Esophagus squamous epithelium (tissue), 5 donors: ENCODE measurements around the gene APP. TPM values are rescaled to one million over a fixed set of nuclear protein-coding genes. Genes with fewer than 3 reads are reported as not detected.

ENCODE experiments used
- DNase-seq: peaks from one replicate; lab custom pipeline; 2025; lab: John Stamatoyannopoulos, UW
- H3K27ac ChIP-seq, 4 donors: fragments of 200-600 bp; sonication (generic); one replicate each; pipeline ENCODE4 v1.5.1; 2016 to 2019; ENCODE audit warnings: mild to moderate bottlenecking in 1 of 4
- H3K27me3 ChIP-seq, 4 donors: fragments of 200-600 bp; sonication (generic); 1 replicate in 3 of 4; 2 replicates in 1 of 4; pipeline versions ENCODE4 v1.5.1 to v1.6.0; 2017 to 2021; ENCODE audit warnings: antibody characterized with exemption in 1 of 4
- H3K36me3 ChIP-seq, 3 donors: fragments of 200-600 bp; sonication (generic); one replicate each; pipeline ENCODE4 v1.5.1; 2016 to 2019
- H3K4me1 ChIP-seq, 3 donors: fragments of 200-600 bp; sonication (generic); one replicate each; pipeline ENCODE4 v1.5.1; 2017 to 2019
- H3K4me3 ChIP-seq, 4 donors: fragments of 200-600 bp; sonication (generic); 1 replicate in 3 of 4; 2 replicates in 1 of 4; pipeline ENCODE4 v1.5.1; 2016 to 2019; ENCODE audit warnings: mild to moderate bottlenecking in 2 of 4, moderate library complexity in 1 of 4
- H3K9me3 ChIP-seq, 3 donors: fragments of 200-600 bp; sonication (generic); one replicate each; pipeline ENCODE4 v1.5.1; 2016 to 2019
- CTCF ChIP-seq, 6 experiments: fragments of 450-650 bp in 4 of 6; fragments of 200-600 bp in 2 of 6; sonication (generic) in 2 of 6; IDR thresholded peaks; one replicate each; pipeline ENCODE4 v1.5.1; 2016 to 2019; ENCODE audit warnings: antibody characterized with exemption in 6 of 6, mild to moderate bottlenecking in 4 of 6, moderate library complexity in 4 of 6
- POLR2A ChIP-seq, 4 donors: fragments of 450-650 bp; IDR thresholded peaks; one replicate each; pipeline ENCODE4 v1.6.1; 2017; ENCODE audit warnings: antibody characterized with exemption in 4 of 4, mild to moderate bottlenecking in 4 of 4, moderate library complexity in 3 of 4
- WGBS, 2 donors: methylation state at CpG; one replicate each; pipeline ENCODE4 v1.1.5; 2018; 5-methylcytosine and 5-hydroxymethylcytosine counted together
- intact Hi-C: fragments of 100-400 bp; cut with DNase I; formaldehyde crosslinking; loops from one replicate; pipeline ENCODE4 v1.15.0; 2022
- total RNA-seq, 4 donors: library from RNA; depleted of rRNA; stranded (reverse); fragments of >200 nt; gene quantifications; one replicate each; pipeline ENCODE4 v1.1.0, GENCODE V29; 2016
- donor health status: DM: yes; HTN: yes; CAD: no.

The APP gene
- total RNA-seq, 4 donors from 2014 or later, result 58.2 to 277 (median 183) TPM

DNA sequence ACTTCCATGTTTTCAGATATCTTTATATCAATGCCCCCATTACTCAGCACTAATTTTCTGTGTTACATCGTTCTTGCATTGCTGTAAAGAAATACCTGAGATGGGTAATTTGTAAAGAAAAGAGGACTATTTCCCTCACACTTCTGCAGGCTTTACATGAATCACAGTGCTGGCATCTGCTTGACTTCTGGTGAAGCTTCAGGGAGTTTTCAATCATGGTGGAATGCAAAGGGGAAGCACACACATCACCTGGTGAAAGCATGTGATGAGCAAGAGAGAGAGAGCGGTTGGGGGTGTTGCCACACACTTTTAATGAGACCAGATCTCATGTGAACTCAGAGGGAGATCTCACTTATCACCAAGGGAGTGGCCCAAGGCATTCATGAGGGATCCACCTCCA lies 14.9 kb upstream of the APP start:
- no peak for TF ChIP-seq POLR2A (IDR thresholded peaks at IDR 0.05)
- TF ChIP-seq CTCF (IDR thresholded peaks at IDR 0.05), result no peak
- 55 to 88% methylated on average over 1 to 2 of the region's 2 CpGs for WGBS, 2 donors
- no peak for DNase-seq
- H3K27me3 ChIP-seq, result no peaks in the 10 kb centered on the region
- H3K36me3 ChIP-seq, result no peaks in the 10 kb centered on the region
- intact Hi-C loops, result no loop called here
- peaks cover 0 to 9% (median 0%) of the 10 kb centered on the region in 3 donors for H3K9me3 ChIP-seq
- no peak overlapping the region for H3K27ac ChIP-seq
- no peak overlapping the region for H3K4me3 ChIP-seq
- H3K4me1 ChIP-seq, result no peaks in the 10 kb centered on the region

- 63 to 68% methylated on average over 2 of the region's 2 CpGs for WGBS, 2 donors
- TF ChIP-seq POLR2A (IDR thresholded peaks at IDR 0.05), result no peak
- peaks cover 0 to 9% (median 0%) of the 10 kb centered on the region in 3 donors for H3K9me3 ChIP-seq
- intact Hi-C loops, result no loop called here
- no peaks in the 10 kb centered on the region for H3K4me1 ChIP-seq
- no peaks in the 10 kb centered on the region for H3K27me3 ChIP-seq
- no peak overlapping the region for H3K4me3 ChIP-seq
- DNase-seq, result no peak
- no peaks in the 10 kb centered on the region for H3K36me3 ChIP-seq
- H3K27ac ChIP-seq, result no peak overlapping the region
These were observed 14.5 kb upstream of the APP start for GRCh38 chr21:26185021-26185420.

DNA sequence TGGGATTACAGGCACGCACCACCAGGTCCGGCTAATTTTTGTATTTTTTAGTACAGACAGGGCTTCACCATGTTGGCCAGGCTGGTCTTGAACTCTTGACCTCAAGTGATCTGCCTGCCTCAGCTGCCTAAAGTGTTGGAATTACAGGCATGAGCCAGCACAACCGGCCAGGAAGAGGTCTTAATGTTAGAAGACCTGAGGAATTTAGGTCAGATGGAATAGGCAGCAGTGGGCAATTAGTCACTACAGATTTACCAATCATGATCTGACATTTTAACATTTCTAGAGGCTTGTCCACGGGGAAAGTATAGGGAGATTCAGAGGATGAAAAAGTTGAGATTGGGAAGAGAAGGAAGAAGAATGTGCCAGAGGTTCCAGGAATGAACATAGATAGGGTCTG lies 8.9 kb upstream of the APP start:
- H3K4me1 ChIP-seq, result peaks cover 0 to 5% (median 0%) of the 10 kb centered on the region in 3 donors
- TF ChIP-seq CTCF (IDR thresholded peaks at IDR 0.05), result no peak
- no peak for TF ChIP-seq POLR2A (IDR thresholded peaks at IDR 0.05)
- H3K27me3 ChIP-seq, result no peaks in the 10 kb centered on the region
- intact Hi-C loops, result no loop called here
- DNase-seq, result no peak
- no peak overlapping the region for H3K27ac ChIP-seq
- no peaks in the 10 kb centered on the region for H3K36me3 ChIP-seq
- peaks cover 0 to 5% (median 0%) of the 10 kb centered on the region in 3 donors for H3K9me3 ChIP-seq
- 72 to 90% methylated on average over 4 of the region's 4 CpGs for WGBS, 2 donors
- no peak overlapping the region for H3K4me3 ChIP-seq

GRCh38 chr21:26177746-26178426 lies 7.3 kb upstream of the APP start:
- no peak overlapping the region for H3K27ac ChIP-seq
- peaks cover 0 to 5% (median 0%) of the 10 kb centered on the region in 3 donors for H3K4me1 ChIP-seq
- 84 to 87% methylated on average over 4 to 5 of the region's 5 CpGs for WGBS, 2 donors
- TF ChIP-seq POLR2A (IDR thresholded peaks at IDR 0.05) (no peak), CTCF (IDR thresholded peaks at IDR 0.05) (no peak)
- no peak for DNase-seq
- intact Hi-C loops, result no loop called here
- no peak overlapping the region for H3K4me3 ChIP-seq
- H3K27me3 ChIP-seq, result no peaks in the 10 kb centered on the region
- no peaks in the 10 kb centered on the region for H3K9me3 ChIP-seq
- no peaks in the 10 kb centered on the region for H3K36me3 ChIP-seq

DNA sequence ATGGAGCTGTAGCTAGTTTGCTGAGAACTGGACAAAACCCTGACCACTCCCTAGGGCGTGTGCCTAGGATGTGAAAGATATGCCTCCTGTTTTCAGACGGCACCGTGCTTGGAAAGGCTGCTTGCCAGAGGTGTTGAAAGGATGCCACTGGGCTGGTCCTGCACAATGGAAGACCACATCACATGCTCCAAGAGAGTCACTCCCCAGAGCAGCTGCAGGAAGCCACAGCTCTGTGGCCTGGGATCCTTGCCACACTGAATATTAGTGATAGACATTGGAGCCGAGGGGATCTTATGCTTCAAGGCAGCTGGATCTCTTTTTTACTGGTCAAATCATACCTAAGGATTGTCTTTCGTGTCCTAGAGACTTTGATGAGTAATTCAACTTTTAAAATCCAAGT lies 6.6 kb upstream of the APP start:
- 37 to 42% methylated on average over 5 of the region's 5 CpGs for WGBS, 2 donors

More for the DNA sequence above, 6.6 kb upstream of the APP start:
- intact Hi-C loops, result no loop called here
- no peak overlapping the region for H3K4me3 ChIP-seq
- H3K27me3 ChIP-seq, result no peaks in the 10 kb centered on the region
- DNase-seq, result no peak
- H3K9me3 ChIP-seq, result no peaks in the 10 kb centered on the region
- peaks cover 0 to 5% (median 0%) of the 10 kb centered on the region in 3 donors for H3K4me1 ChIP-seq
- H3K27ac ChIP-seq, result no peak overlapping the region
- TF ChIP-seq CTCF (IDR thresholded peaks at IDR 0.05), result no peak
- no peak for TF ChIP-seq POLR2A (IDR thresholded peaks at IDR 0.05)
- H3K36me3 ChIP-seq, result no peaks in the 10 kb centered on the region
